Hepatocyte (in vitro differentiated cells): ENCODE results near the gene ANKRD13A.

Experiments
- CTCF ChIP-seq: fragments of 200-600 bp; sonication (generic); IDR thresholded peaks from 2 replicates; pipeline ENCODE4 v1.5.1; 2016; ENCODE audit warnings: antibody characterized with exemption, mild to moderate bottlenecking; ENCODE audit not compliant: poor library complexity
- EZH2 ChIP-seq: fragments of 200-600 bp; sonication (generic); IDR thresholded peaks from 2 replicates; pipeline ENCODE4 v1.6.1; 2016; ENCODE audit warnings: antibody characterized with exemption, mild to moderate bottlenecking, borderline replicate concordance

GRCh38 chr12:109961612-109962011 is 37.6 kb upstream of the ANKRD13A start:
- no peak for TF ChIP-seq CTCF
- no peak for TF ChIP-seq EZH2
